ENCODE data around the gene UBXN10. TPM values are rescaled to one million over a fixed set of nuclear protein-coding genes. Genes with fewer than 3 reads are reported as not detected.

UBXN10 gene
- total RNA-seq, 4 donors from 2014 or later, result 0.94 to 5.7 (median 2.2) TPM

DNA sequence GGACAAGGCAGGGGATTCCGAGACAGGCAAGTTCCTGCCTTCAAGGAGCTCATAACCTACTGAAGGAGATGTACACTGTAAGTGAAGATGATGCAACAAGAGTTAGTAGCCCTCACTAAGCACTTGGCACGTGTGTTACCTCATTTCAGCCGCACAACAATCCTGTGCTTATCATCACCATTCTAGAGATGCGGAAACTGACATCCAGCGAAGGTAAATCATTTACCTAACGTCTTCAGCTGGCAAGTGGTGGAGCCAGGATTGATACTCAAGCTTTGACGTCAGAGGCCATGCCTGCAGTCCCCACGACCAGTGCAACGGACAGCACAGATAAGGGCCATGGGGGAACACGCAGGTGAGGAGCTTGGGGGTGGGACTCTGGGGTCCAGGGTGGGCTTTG lies 2.9 kb upstream of the UBXN10 start:
- H3K4me1 ChIP-seq, result peaks cover 0 to 31% (median 5%) of the 10 kb centered on the region in 4 donors
- DNase-seq, result peak in 1 of 3 donors; percentile 61
- no peaks in the 10 kb centered on the region for H3K27me3 ChIP-seq
- TF ChIP-seq, protein P1, sequence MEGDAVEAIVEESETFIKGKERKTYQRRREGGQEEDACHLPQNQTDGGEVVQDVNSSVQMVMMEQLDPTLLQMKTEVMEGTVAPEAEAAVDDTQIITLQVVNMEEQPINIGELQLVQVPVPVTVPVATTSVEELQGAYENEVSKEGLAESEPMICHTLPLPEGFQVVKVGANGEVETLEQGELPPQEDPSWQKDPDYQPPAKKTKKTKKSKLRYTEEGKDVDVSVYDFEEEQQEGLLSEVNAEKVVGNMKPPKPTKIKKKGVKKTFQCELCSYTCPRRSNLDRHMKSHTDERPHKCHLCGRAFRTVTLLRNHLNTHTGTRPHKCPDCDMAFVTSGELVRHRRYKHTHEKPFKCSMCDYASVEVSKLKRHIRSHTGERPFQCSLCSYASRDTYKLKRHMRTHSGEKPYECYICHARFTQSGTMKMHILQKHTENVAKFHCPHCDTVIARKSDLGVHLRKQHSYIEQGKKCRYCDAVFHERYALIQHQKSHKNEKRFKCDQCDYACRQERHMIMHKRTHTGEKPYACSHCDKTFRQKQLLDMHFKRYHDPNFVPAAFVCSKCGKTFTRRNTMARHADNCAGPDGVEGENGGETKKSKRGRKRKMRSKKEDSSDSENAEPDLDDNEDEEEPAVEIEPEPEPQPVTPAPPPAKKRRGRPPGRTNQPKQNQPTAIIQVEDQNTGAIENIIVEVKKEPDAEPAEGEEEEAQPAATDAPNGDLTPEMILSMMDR (IDR thresholded peaks at IDR 0.05), result no peak
- TF ChIP-seq POLR2A (IDR thresholded peaks at IDR 0.05), result no peak
- no peaks in the 10 kb centered on the region for H3K9me3 ChIP-seq
- H3K4me3 ChIP-seq, result no peak overlapping the region
- no peaks in the 10 kb centered on the region for H3K36me3 ChIP-seq
- peak overlapping the region in 1 of 4 donors; percentile 49 for H3K27ac ChIP-seq

DNA sequence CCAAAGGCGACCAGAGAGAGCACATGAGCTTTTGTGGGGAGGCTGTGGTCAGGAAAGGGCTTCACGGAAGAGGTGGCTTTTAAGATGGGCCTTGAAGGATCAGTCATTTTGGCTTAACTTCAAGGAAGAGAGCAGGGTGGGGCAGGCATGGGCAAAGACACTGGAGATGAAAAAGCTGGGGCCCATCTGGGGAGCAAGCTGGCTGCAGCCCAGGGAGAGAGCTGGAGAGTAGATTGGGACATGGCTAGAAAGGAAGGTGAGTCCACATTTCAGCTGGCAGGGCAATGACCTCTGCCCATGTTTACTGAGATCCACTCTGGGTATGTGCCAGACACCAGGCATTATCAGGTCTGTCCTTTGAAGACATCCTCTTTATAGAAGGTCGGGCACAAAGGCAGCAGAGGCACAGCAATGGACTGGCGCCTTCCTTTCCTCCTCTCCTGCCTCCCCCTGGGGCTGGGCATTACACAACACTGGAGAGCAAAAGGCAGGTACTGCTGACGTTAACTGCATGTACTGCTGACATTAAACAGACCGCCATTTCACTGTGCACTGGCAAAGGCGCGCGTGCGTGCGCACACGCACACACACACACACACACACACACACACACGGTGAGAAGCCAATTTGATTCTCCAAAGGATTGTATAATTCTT lies 2.2 kb upstream of the UBXN10 start:
- DNase-seq, result no peak
- no peaks in the 10 kb centered on the region for H3K27me3 ChIP-seq
- TF ChIP-seq, protein P1 (IDR thresholded peaks at IDR 0.05), result no peak
- TF ChIP-seq POLR2A (IDR thresholded peaks at IDR 0.05), result no peak
- H3K4me3 ChIP-seq, result no peak overlapping the region
- peak overlapping the region in 1 of 4 donors; percentile 91 for H3K27ac ChIP-seq
- H3K9me3 ChIP-seq, result no peaks in the 10 kb centered on the region
- H3K36me3 ChIP-seq, result no peaks in the 10 kb centered on the region
- peaks cover 0 to 32% (median 5%) of the 10 kb centered on the region in 4 donors for H3K4me1 ChIP-seq

DNA sequence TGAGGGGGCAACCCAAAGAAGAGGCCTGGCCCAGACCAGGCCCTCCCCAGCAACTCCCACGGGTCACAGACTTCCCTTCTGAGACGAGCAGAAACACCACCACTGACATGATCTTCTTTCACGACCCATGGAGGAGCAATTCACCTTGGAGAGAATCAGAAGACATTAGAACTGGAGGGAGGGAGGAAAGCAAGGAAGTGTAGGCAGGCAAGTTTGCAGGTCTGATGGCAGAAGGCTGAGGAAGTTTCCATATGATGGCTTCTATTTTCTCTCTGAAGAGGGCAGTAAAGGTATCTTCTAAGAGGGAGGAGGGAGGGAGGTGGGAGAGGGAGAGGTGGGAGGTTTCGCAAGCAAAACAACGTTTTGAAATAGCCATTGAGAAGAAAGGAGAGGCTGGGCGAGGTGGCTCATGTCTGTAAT lies 1.4 kb upstream of the UBXN10 start:
- Histone ChIP-seq H3K27me3 (no peaks in the 10 kb centered on the region), H3K9me3 (no peaks in the 10 kb centered on the region), H3K4me3 (no peak overlapping the region), H3K36me3 (no peaks in the 10 kb centered on the region), H3K4me1 (peaks cover 0 to 32% (median 5%) of the 10 kb centered on the region in 4 donors), H3K27ac (peak overlapping the region in 1 of 4 donors; percentile 91)
- no peak for DNase-seq
- TF ChIP-seq, protein P1 (IDR thresholded peaks at IDR 0.05), result no peak
- no peak for TF ChIP-seq POLR2A (IDR thresholded peaks at IDR 0.05)

DNA sequence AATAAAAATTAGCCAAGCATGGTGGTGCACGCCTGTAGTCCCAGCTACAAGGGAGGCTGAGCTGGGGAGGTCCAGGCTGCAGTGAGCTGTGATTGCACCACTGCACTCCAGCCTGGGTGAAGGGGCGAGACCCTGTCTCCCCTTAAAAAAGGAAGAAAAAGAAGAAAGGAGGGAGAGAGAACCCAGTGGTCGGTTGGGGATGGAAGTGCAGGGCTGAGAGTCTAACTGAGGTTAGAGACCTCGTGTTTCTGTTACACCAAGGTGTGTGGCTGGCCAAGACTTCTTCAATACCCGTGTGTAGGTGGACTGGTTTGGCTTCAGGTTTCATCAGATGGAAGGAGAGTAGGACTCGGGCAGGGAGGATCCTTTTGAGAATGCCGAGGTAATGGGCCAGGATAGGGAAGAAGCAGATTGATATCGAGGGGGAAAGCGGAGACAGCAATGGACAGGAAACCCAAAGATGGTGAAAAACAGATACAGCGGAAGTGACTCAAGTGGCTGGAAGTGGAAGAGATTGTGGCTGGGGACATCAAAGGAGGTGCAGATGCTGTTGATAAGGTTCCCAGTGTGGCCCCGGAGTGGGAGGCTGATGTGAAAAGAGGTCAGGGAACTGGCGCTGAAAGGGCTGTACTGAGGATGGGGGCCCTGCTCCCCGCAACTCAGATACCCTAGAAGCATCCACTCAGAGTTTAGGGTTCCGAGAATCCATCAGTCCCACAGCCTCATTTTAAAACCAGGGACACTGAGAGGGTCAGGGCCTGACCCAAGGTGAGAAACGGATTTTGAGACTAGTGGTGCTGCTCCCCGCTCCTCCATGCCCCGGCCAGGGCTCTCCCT lies 681 bp upstream of the UBXN10 start:
- peak in 2 of 3 donors; percentile 30 to 55 for DNase-seq
- Histone ChIP-seq H3K27ac (peak overlapping the region in 3 of 4 donors; percentile 35 to 91 (median 65)), H3K27me3 (no peaks in the 10 kb centered on the region), H3K9me3 (no peaks in the 10 kb centered on the region), H3K4me1 (peaks cover 0 to 32% (median 5%) of the 10 kb centered on the region in 4 donors), H3K4me3 (peak overlapping the region; percentile 31 to 66 (median 52)), H3K36me3 (no peaks in the 10 kb centered on the region)
- TF ChIP-seq, protein P1 (IDR thresholded peaks at IDR 0.05), result no peak
- TF ChIP-seq POLR2A (IDR thresholded peaks at IDR 0.05), result no peak

DNA sequence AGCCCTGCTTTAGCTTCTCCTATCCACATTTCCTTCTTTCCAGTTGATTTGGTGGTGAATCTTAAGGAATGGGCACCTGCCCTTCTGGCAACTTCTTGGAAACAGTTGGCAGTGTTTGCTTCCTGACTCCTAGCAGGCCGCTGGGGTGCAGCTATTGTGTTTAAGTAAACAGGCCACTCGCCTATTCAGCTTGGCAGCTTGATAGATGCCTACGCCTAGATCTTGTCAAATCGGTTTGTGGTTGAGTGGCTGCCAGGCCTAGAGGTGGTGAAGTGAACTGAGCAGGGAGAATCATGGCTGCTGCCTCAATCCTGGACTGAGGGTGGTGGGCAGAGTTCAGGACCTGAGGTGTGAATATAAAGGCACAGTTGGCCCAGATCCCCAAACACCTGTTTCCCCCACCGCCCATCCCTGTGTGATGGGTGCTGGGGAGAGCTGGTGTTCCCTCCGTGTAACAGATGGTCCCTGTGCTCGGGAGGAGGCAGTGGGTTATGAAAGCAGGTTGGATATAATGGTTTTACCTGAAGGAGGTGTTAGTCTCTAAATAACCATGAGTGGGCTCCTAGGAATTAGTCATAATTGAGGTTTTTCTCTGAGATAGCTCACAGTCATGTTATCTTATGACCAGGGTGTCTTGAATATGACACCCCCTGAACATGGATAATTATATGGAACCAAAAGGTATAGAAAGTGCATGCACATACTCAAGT lies 1.4 kb downstream of the UBXN10 start:
- no peaks in the 10 kb centered on the region for H3K36me3 ChIP-seq
- H3K27me3 ChIP-seq, result no peaks in the 10 kb centered on the region
- peak overlapping the region in 2 of 4 donors; percentile 65 to 91 for H3K27ac ChIP-seq
- peak overlapping the region in 1 of 4 donors; percentile 66 for H3K4me3 ChIP-seq
- peaks cover 0 to 32% (median 5%) of the 10 kb centered on the region in 4 donors for H3K4me1 ChIP-seq
- TF ChIP-seq, protein P1 (IDR thresholded peaks at IDR 0.05), result peak in 2 of 6 experiments; percentile 19 to 24
- no peak for TF ChIP-seq POLR2A (IDR thresholded peaks at IDR 0.05)
- H3K9me3 ChIP-seq, result no peaks in the 10 kb centered on the region
- no peak for DNase-seq
